Activated T-helper 1 cell treated with anti-CD3 and anti-CD28 coated beads, Interleukin-2, amount 50 U/mL, for 16 hours (primary cell): ENCODE results near the gene MTCH2.
"Not testable (repeated sequence)": the region's sequence is repeated elsewhere in the genome, so short reads cannot be mapped to it uniquely, and the experiment has no call there.

Experiments used
- DNase-seq, 2 donors: peaks; one replicate each; pipeline ENCODE4 v3.0.0-alpha.2; 2020; ENCODE audit warnings: low read depth in 1 of 2, low spot score in 1 of 2

Gene MTCH2

GRCh38 chr11:47642099-47642855 is at the start of gene MTCH2:
Gene MTCH2 (minus strand): TSS chr11:47642559. CDS start chr11:47642465, 94 bp downstream.
- DNase-seq = peak; percentile 91 to 95

- DNase-seq = no peak
Measured at GRCh38 chr11:47691979-47692378, 49.6 kb upstream of the MTCH2 start.

- no peak for DNase-seq
Measured at GRCh38 chr11:47689480-47689879, 47.1 kb upstream of the MTCH2 start.

DNA sequence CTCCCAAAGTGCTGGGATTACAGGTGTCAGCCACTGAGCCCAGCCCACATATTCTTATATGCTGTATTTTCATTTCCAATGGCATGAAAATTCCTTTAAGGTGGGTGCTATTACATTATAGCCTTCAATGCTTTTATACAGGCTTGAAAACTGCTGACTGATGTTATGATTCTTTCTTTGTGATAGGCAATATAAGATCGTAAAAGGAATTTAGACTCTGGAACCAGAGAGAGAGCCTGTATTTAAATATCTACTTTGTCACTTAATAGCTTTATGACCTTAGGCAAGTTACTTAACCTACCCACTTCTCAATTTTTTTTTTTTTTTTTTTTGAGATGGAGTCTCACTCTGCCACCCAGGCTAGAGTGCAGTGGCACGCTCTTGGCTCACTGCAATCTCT is 46.6 kb upstream of the MTCH2 start:
- DNase-seq = no peak

DNA sequence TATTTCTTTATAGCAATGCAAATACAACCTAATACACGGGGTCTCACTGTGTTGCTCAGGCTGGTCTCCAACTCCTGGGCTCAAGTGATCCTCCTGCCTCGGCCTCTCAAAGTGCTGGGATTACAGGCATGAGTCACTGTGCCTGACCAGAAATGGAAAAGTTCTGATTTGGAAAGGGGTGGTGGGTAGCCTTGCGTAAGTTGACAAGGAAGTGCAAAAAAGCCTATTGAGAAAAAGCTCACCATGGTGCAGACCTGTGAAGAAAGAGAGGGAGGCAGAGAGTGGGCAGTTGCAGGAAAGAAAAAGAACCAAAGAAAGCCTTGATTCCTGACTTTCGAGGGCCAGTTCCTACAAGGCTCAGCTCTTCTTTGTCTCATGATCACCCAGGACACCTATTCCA is 45.8 kb upstream of the MTCH2 start:
- no peak for DNase-seq

GRCh38 chr11:47686704-47687103 is 44.3 kb upstream of the MTCH2 start:
- not testable (repeated sequence) for DNase-seq

DNA sequence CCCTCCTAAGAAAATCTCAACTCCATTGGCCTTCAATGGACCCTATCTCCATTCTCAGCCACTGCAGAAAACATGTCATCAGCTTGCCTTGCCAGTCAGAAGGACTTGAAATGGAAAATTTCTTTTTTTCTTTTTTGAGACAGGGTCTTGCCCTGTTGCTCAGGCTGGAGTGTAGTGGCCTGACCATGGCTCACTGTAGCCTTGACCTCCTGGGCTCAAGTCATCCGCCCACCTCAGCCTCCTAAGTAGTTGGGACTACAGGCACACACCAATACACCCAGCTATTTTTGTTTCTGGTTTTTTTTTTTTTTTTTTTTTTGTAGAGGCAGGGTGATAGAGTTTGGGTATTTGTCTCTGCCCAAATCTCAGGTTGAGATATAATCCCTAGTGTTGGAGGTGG is 43.8 kb upstream of the MTCH2 start:
- no peak for DNase-seq

DNA sequence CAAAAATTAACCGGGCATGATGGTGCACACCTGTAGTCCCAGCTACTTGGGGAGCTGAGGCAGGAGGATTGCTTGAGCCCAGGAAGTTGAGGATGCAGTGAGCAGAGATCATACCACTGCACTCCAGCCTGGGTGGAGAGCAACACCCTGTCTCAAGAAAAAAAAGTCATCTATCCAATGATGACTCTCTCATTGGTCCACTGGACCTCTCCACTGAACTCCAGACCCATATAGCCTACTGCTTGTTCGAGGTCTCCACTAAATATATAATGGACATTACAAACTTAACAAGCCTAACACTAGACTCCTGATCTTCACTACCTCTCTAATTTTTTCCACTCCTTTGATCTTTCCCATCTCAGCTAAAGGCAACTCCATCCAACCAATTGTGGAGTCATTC is 33.5 kb upstream of the MTCH2 start:
- DNase-seq = no peak

- no peak for DNase-seq
Measured at GRCh38 chr11:47672283-47672730, 29.9 kb upstream of the MTCH2 start.

DNA sequence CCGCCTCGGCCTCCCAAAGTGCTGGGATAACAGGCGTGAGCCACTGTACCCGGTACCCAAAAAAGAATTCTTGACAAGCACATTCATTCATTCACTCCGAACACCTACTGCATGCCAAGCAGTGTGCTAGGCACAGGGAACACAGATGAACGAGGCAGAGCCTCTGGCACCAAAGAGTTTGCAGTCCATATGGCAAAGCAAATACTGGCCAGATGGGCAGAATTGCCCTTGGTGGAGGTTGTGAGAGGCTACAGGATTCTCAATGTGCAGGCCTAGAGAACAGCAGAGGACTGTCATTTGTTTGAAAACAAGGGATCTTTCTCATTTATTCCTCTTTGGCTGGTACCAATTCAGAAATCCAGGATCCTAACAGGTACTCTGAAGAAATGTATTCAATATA is 27.5 kb upstream of the MTCH2 start:
- DNase-seq = no peak

DNA sequence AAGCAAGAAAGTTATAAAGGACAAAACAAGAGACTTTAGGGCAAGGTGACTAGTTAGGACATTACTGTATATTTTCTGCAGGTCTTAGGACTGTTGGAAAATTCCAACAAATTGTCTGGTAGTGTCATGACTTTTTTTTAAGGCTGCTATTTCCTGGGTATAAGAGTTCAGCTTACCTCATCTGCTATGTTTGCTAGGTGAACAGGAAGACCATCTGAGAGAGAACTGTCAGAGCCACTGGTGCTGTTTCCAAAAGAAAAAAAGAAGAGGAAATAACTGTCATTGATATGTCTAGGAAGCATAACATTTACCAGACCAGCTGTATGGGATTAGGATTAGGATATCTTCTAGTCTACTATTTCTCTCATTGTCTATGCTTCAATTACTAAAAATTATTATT is 26.3 kb upstream of the MTCH2 start:
- DNase-seq = no peak

- no peak for DNase-seq
Measured at GRCh38 chr11:47667555-47667954, 25.2 kb upstream of the MTCH2 start.

GRCh38 chr11:47667135-47667534 is 24.8 kb upstream of the MTCH2 start:
- no peak for DNase-seq

- DNase-seq = not testable (repeated sequence)
Measured at GRCh38 chr11:47664936-47665335, 22.6 kb upstream of the MTCH2 start.

DNA sequence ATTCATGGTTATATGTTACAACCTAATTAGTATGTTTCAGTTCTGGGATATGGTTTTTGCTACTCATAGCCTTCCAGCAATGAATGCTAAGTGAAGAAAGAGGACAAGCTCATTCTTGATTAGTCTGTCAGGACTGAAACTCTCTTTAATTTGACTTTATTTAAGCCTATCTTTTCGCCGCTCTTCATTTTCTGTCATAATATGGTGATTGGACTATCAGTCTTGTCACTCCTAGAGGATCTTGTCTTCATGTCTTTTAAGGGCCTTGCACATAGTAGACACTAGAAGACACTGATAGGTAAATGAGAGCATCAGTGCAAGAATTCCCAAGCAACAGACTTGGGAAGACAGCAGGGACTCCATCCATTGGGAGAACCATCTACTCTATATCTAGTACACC is 18.9 kb upstream of the MTCH2 start:
- no peak for DNase-seq

GRCh38 chr11:47659276-47659675 is 16.9 kb upstream of the MTCH2 start:
- DNase-seq = no peak

DNA sequence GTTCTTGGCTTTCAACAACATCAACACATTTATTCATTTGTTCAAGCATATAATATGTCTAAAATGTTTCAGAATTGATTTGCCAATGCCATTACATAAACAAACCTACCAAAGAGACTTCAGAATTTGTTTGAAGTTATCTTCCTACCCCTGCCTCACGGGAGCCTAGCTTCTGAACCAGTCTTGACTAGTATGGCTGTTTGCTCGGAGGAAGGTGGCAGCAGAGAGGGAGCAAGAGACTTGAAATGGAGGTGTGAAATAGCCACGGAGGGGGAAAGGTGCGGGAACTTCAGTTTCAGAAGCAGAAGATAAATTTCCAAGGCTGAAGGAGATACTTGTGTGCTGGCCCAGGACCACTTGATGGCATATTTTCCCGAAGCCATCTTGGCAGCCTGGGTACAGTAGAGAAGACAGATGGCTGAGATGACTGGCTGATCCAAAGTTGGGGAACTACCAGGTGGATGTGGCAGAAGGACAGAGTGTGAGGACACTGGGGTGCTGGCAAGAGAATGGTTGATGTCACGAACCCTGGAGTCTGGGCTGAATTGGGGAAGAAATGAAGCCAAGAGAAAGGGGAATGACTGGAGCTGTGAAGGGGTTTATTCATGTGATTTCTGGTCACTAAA is 14.0 kb upstream of the MTCH2 start:
- no peak for DNase-seq

DNA sequence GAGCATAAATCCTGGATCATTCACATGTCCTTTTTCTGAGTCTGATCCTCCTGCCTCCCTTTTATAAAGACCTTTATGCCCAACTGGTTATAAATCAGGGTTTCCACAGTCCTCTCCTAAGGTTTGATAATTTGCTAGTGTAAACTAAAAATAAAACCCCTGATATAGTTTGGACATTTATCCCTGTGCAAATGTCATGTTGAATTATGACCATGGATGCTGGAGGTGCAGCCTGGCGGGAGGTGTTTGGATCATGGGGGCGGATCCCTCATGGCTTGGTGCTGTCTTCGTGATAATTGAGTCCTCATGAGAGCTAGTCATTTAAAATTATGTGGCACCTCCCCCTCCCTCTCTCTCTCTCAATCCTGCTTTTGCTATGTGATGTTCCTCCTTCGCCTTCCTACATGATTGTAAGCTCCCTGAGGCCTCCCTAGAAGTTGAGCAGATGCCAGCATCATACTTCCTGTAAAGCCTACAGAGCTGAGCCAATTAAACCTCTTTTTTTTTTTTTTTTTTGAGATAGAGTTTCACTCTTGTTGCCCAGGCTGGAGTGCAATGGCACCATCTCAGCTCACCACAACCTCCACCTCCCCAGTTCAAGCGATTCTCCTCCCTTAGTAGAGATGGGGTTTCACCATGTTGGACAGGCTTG is 9.6 kb upstream of the MTCH2 start:
- no peak for DNase-seq

DNA sequence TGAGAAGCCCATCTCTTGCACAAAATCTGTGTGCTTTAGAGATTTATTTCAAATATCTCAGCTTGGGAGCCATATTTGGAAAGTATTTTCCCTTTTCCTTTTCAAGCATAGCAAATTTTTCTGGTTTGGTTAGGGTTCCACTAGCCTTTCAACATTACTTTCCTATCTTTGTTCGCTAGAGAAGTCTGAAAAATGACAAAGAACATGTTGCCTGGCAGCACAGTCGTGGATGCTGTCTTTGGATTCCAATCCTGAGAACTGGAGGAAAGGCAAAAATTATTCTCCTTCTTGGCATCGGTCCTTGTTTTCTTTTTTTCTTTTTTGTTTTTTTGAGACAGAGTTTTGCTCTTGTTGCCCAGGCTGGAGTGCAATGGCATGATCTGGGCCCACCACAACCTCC is 6.9 kb upstream of the MTCH2 start:
- no peak for DNase-seq

GRCh38 chr11:47646019-47646418 is 3.7 kb upstream of the MTCH2 start:
- no peak for DNase-seq

DNA sequence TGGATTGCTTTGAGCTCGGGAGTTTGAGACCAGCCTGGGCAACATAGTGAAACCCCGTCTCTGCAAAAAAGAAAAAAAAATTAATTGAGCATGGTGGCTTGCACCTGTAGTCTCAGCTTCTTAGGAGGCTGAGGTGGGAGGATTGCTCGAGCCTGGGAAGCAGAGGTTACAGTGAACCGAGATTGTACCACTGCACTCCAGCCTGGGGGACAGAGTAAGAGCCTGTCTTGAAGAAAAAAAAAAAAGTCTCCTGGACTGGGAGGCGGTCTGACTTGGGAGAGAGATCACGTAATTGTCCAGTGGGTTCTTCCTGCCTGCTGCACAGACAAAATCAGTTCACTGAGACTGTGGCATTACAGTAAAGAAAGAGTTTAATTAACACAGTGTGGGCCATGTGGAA is 3.1 kb upstream of the MTCH2 start:
- no peak for DNase-seq

DNA sequence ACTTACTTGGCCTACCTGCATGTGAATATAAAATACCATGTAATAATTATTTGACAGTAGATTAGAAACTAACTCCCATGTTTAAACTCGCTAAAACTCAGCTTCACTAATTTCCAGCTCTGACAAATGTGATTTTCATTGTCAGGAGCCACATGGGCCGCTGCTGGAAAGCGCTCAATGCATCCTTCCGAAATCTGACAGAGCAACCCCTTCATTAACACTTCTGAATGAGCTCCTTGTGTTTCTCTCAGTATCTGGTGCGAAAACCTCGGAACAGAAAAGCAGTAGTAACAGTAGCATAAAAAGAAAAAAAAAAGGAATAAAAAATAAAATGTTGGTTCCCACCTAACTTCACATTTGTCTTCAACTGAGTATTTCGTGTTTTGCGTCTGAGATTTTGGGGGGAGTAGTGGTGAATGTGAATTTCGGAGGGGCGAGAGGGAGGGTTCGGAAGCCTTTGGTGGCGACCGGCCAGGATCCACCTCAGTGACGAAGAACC is 710 bp downstream of the MTCH2 start:
- no peak for DNase-seq
